SK-N-SH (cell line): ENCODE measurements around the gene CRB2. TPM values are rescaled to one million over a fixed set of nuclear protein-coding genes. Genes with fewer than 3 reads are reported as not detected.

ENCODE experiments used
- CTCF ChIA-PET: fragments of 300-600, 350-600 bp; formaldehyde crosslinking; extraction: SDS; loops from one replicate; lab custom pipeline; 2021; lab: Yijun Ruan, JAX
- POLR2A ChIA-PET: fragments of 350-600 bp; sonication (Branson Sonifier 250); formaldehyde crosslinking; extraction: SDS; loops from one replicate; lab custom pipeline; 2020; ENCODE audit warnings: antibody characterized with exemption, inconsistent platforms; lab: Yijun Ruan, JAX
- DNase-seq: peaks from one replicate; pipeline ENCODE4 v3.0.0; 2012
- H2AFZ ChIP-seq: fragments of 200-600 bp; sonication (generic); 2 replicates; pipeline ENCODE4 v1.8.1; 2016; ENCODE audit warnings: antibody characterized with exemption, mild to moderate bottlenecking, low read depth
- H3F3A ChIP-seq: fragments of 200-600 bp; sonication (generic); replicated peaks from 2 replicates; pipeline ENCODE3; 2016; ENCODE audit warnings: antibody characterized with exemption, mild to moderate bottlenecking; ENCODE audit not compliant: insufficient read depth
- H3K27ac ChIP-seq, 2 experiments: fragments of 200-500 bp in 1 of 2; fragments of 200-600 bp in 1 of 2; sonication (Bioruptor generic) in 1 of 2; sonication (generic), shearing (Covaris generic) in 1 of 2; 2 replicates each; pipeline versions ENCODE4 v1.5.1 to v1.6.1; 2014 to 2016; ENCODE audit warnings: low read depth in 2 of 2, inconsistent platforms in 1 of 2, low read length in 1 of 2, mild to moderate bottlenecking in 1 of 2, mixed read lengths in 1 of 2
- H3K27me3 ChIP-seq: fragments of 200-600 bp; sonication (generic), shearing (Covaris generic); 2 replicates; pipeline ENCODE4 v1.6.1; 2016; ENCODE audit warnings: mixed run types; ENCODE audit not compliant: insufficient read depth
- H3K36me3 ChIP-seq, 2 experiments: fragments of 200-500 bp in 1 of 2; fragments of 200-600 bp in 1 of 2; sonication (Bioruptor generic) in 1 of 2; sonication (generic) in 1 of 2; replicated peaks in 1 of 2; 2 replicates each; pipeline versions ENCODE3 to v1.5.1; 2014 to 2016; ENCODE audit warnings: low read length in 1 of 2, mild to moderate bottlenecking in 1 of 2; ENCODE audit not compliant: insufficient read depth in 2 of 2, control insufficient read depth in 1 of 2
- H3K4me1 ChIP-seq, 2 experiments: fragments of 200-500 bp in 1 of 2; fragments of 200-600 bp in 1 of 2; sonication (Bioruptor generic) in 1 of 2; sonication (generic), shearing (Covaris generic) in 1 of 2; 2 replicates each; pipeline versions ENCODE4 v1.5.1 to v1.6.1; 2014 to 2016; ENCODE audit warnings: low read depth in 1 of 2, low read length in 1 of 2, mixed run types in 1 of 2; ENCODE audit not compliant: insufficient read depth in 2 of 2, control insufficient read depth in 1 of 2
- H3K4me2 ChIP-seq: fragments of 200-600 bp; sonication (generic), shearing (Covaris generic); 2 replicates; pipeline ENCODE4 v1.6.1; 2017; ENCODE audit warnings: mixed run types
- H3K4me3 ChIP-seq, 2 experiments: fragments of 200-500 bp in 1 of 2; fragments of 200-600 bp in 1 of 2; sonication (Bioruptor generic) in 1 of 2; sonication (generic), shearing (Covaris generic) in 1 of 2; 2 replicates each; pipeline versions ENCODE4 v1.5.1 to v1.8.1; 2014 to 2016; ENCODE audit warnings: low read depth in 2 of 2, inconsistent platforms in 1 of 2, low read length in 1 of 2, mild to moderate bottlenecking in 1 of 2, mixed read lengths in 1 of 2, moderate library complexity in 1 of 2
- H3K79me2 ChIP-seq: fragments of 200-600 bp; sonication (generic); 2 replicates; pipeline ENCODE4 v1.8.1; 2017; ENCODE audit warnings: mild to moderate bottlenecking; ENCODE audit not compliant: insufficient read depth
- H3K9ac ChIP-seq: fragments of 200-600 bp; sonication (generic); 2 replicates; pipeline ENCODE4 v1.6.1; 2017; ENCODE audit warnings: mixed run types
- H3K9me2 ChIP-seq: fragments of 200-600 bp; sonication (generic); 2 replicates; pipeline ENCODE4 v1.6.1; 2017; ENCODE audit warnings: mixed run types
- H3K9me3 ChIP-seq: fragments of 200-600 bp; sonication (generic); 2 replicates; pipeline ENCODE4 v1.6.1; 2017; ENCODE audit warnings: mixed run types, mild to moderate bottlenecking, moderate library complexity
- H4K20me1 ChIP-seq: fragments of 200-600 bp; sonication (generic); 2 replicates; pipeline ENCODE4 v1.6.1; 2017; ENCODE audit warnings: mild to moderate bottlenecking, mixed run types; ENCODE audit not compliant: insufficient read depth
- CHD2 ChIP-seq: fragments of 150-350 bp; IDR thresholded peaks from 2 replicates; pipeline ENCODE4 v1.6.1; 2018; ENCODE audit warnings: low read length; ENCODE audit not compliant: partially characterized antibody
- ELF1 ChIP-seq: IDR thresholded peaks from 2 replicates; pipeline ENCODE4 v1.4.0; 2012
- FOXJ3 ChIP-seq: sonication (generic); formaldehyde crosslinking; IDR thresholded peaks from 2 replicates; pipeline ENCODE4 v1.5.1; 2020; ENCODE audit warnings: mild to moderate bottlenecking, missing genetic modification reagents
- GABPA ChIP-seq: IDR thresholded peaks from 2 replicates; pipeline ENCODE4 v1.4.0; 2012; ENCODE audit warnings: low read depth, mild to moderate bottlenecking
- NRF1 ChIP-seq: IDR thresholded peaks from 2 replicates; pipeline ENCODE4 v1.6.1; 2012; ENCODE audit warnings: low read depth, mild to moderate bottlenecking, low read length
- POLR2AphosphoS5 ChIP-seq: IDR thresholded peaks from 2 replicates; pipeline ENCODE4 v1.6.1; 2012; ENCODE audit warnings: low read depth, low read length
- RAD21 ChIP-seq: IDR thresholded peaks from 2 replicates; pipeline ENCODE4 v1.6.1; 2012; ENCODE audit warnings: mild to moderate bottlenecking, low read length
- RCOR1 ChIP-seq: fragments of 150-350 bp; IDR thresholded peaks from 2 replicates; pipeline ENCODE4 v1.6.1; 2017; ENCODE audit warnings: antibody characterized with exemption, low read length
- TCF12 ChIP-seq: IDR thresholded peaks from 2 replicates; pipeline ENCODE4 v1.4.0; 2012
- YY1 ChIP-seq: IDR thresholded peaks from 2 replicates; pipeline ENCODE4 v1.4.0; 2012; ENCODE audit warnings: low read depth, mild to moderate bottlenecking
- WGBS: methylation state at CpG from one replicate; pipeline ENCODE4 v1.1.6; 2017; ENCODE audit warnings: low lambda C conversion rate; 5-methylcytosine and 5-hydroxymethylcytosine counted together
- polyA plus RNA-seq, 3 experiments: library from polyadenylated mRNA; depleted of rRNA; stranded (reverse); fragments of >200 nt; gene quantifications; 2 replicates each; pipeline ENCODE4 v1.2.3, GENCODE V29; 2012
- TF ChIP-seq, protein P1 (sequence below): fragments of 200-600 bp; sonication (generic); IDR thresholded peaks from 2 replicates; pipeline ENCODE4 v1.6.1; 2017; ENCODE audit warnings: antibody characterized with exemption, mild to moderate bottlenecking, moderate library complexity

The CRB2 gene
- polyA plus RNA-seq, 1 of the 3 experiments (the other 2 are of a cell fraction), result not detected

DNA sequence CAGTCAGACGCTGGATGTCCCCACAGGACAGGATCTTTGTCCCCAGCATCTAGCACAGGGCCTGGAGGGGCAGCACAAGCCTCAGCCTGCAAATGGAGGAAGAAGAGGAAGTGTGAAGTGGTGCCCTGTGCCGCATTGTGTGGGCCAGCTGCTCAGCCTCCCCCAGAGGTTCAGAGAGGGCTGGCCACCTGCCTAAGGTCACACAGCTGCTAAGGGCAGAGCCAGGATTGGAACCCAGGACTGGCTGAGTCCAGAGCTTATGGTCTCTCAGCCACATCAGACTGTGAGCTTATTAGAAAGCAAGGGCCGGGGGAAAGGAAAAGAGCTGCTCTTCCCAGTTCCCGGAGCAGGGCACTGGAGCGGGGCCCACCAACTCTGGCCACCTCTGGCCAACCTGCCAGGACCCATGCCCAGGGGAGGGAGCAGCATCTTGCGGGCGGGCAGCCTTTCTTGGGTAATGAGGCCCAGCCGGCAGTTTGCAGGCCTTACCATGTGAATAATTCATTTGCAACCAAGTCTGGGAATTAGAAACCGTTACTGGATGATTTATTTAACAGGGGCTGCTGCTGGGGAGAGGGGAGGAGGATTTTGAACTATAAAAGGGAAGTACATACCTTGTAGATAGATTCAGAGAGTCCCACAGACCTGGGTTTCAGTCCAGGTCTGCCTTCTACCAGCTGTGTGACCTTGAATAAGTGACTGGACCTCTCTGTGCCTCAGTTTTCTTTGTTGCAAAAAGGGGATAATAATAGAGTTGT, 11.6 kb upstream of the CRB2 start:
- Histone ChIP-seq H3K4me3 (no peak overlapping the region), H3K9ac (no peak overlapping the region), H2AFZ (no peak overlapping the region), H3K36me3 (no peaks in the 10 kb centered on the region), H3K27me3 (no peaks in the 10 kb centered on the region; the same call in 1 of the 2 replicates), H3K4me1 (peaks cover 0 to 7% of the 10 kb centered on the region in 2 experiments; a peak in 2 of 4 replicates), H3K79me2 (no peaks in the 10 kb centered on the region), H4K20me1 (no peaks in the 10 kb centered on the region), H3F3A (peaks cover 6% of the 10 kb centered on the region), H3K27ac (no peak overlapping the region), H3K9me2 (no peaks in the 10 kb centered on the region), H3K4me2 (no peak overlapping the region), H3K9me3 (no peaks in the 10 kb centered on the region)
- CTCF ChIA-PET, result interaction anchor here (0.8 to 2.8 kb wide), 5 partner anchors 10 to 265 kb away, joined by 3 to 18 read pairs (median 3); partner anchors contain the start of gene CRB2
- POLR2A ChIA-PET, result no interaction called here
- 82% methylated on average over 6 of the region's 9 CpGs for WGBS
- TF ChIP-seq GABPA (no peak), RCOR1 (no peak), YY1 (no peak)
- no peak for DNase-seq

DNA sequence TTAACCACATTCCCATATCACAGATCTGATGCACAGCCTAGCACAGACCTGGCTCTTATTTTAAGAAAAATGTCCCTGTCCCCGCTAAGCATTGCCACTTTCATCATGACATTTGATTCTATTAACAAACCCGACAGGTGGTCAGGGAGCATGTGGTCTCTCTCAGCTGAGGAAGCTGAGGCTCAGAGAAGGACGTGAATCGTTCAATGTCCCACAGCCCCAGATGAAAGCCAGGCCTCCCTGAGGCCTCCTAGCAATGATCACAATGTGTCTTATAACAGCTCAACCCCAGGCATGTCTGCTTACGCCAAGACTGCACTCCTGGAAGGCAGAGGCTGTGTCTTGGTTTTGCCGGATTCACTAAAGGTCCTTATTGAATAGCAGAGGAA, 10.4 kb upstream of the CRB2 start:
- Histone ChIP-seq H3K9me2 (no peaks in the 10 kb centered on the region), H3F3A (peaks cover 6% of the 10 kb centered on the region), H3K9me3 (no peaks in the 10 kb centered on the region), H3K4me3 (no peak overlapping the region), H3K4me2 (no peak overlapping the region), H3K27me3 (no peaks in the 10 kb centered on the region; the same call in 1 of the 2 replicates), H3K9ac (no peak overlapping the region), H2AFZ (no peak overlapping the region), H4K20me1 (no peaks in the 10 kb centered on the region), H3K27ac (no peak overlapping the region), H3K79me2 (no peaks in the 10 kb centered on the region), H3K4me1 (peaks cover 0 to 7% of the 10 kb centered on the region in 2 experiments; a peak in 2 of 4 replicates), H3K36me3 (no peaks in the 10 kb centered on the region)
- 66% methylated on average over 6 of the region's 6 CpGs for WGBS
- TF ChIP-seq, protein P1, sequence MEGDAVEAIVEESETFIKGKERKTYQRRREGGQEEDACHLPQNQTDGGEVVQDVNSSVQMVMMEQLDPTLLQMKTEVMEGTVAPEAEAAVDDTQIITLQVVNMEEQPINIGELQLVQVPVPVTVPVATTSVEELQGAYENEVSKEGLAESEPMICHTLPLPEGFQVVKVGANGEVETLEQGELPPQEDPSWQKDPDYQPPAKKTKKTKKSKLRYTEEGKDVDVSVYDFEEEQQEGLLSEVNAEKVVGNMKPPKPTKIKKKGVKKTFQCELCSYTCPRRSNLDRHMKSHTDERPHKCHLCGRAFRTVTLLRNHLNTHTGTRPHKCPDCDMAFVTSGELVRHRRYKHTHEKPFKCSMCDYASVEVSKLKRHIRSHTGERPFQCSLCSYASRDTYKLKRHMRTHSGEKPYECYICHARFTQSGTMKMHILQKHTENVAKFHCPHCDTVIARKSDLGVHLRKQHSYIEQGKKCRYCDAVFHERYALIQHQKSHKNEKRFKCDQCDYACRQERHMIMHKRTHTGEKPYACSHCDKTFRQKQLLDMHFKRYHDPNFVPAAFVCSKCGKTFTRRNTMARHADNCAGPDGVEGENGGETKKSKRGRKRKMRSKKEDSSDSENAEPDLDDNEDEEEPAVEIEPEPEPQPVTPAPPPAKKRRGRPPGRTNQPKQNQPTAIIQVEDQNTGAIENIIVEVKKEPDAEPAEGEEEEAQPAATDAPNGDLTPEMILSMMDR, result no peak
- no peak for TF ChIP-seq TCF12
- DNase-seq, result no peak
- ChIA-PET CTCF (interaction anchor here (0.7 to 2.8 kb wide), 5 partner anchors 9 to 1003 kb away, joined by 3 to 18 read pairs (median 3); partner anchors contain the start of gene CRB2), POLR2A (no interaction called here)

DNA sequence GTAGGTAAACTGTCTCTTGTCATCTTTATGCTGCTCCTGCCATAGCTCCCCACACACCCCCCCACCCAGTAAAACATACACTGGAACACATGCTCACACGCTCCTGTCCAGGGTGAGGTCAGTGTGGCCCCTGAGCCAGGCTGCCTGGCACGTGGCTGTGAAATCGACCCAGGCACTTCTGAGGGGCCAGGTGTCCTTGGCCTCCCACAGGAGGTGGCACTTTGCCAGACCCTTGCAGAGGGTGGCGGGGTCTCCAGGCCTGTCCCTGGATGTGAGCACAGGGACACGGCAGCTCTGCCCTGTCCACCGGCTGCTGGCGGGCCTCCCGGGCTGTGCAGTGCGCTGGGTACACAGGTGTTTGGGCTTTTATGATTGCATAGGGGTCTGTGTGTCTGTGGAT, 10.0 kb upstream of the CRB2 start:
- Histone ChIP-seq H3K9me2 (no peaks in the 10 kb centered on the region), H3K4me2 (no peak overlapping the region), H2AFZ (no peak overlapping the region), H3K27ac (no peak overlapping the region), H3K9me3 (no peaks in the 10 kb centered on the region), H3K36me3 (no peaks in the 10 kb centered on the region), H4K20me1 (no peaks in the 10 kb centered on the region), H3K27me3 (no peaks in the 10 kb centered on the region; the same call in 1 of the 2 replicates), H3K79me2 (no peaks in the 10 kb centered on the region), H3K4me1 (peaks cover 0 to 7% of the 10 kb centered on the region in 2 experiments; a peak in 2 of 4 replicates), H3K9ac (no peak overlapping the region), H3K4me3 (no peak overlapping the region), H3F3A (peaks cover 6% of the 10 kb centered on the region)
- no peak for TF ChIP-seq CHD2
- TF ChIP-seq NRF1, result no peak
- TF ChIP-seq FOXJ3 (CRISPR knock-in tag), result no peak
- TF ChIP-seq ELF1, result no peak
- no peak for TF ChIP-seq RAD21
- TF ChIP-seq RCOR1, result no peak
- TF ChIP-seq POLR2AphosphoS5, result no peak
- WGBS, result 90% methylated on average over 2 of the region's 9 CpGs
- ChIA-PET POLR2A (no interaction called here), CTCF (interaction anchor here (1.2 to 1.5 kb wide), 2 partner anchors 39 to 264 kb away, joined by 3 to 4 read pairs; no protein-coding TSS in a partner anchor)
- no peak for DNase-seq
